ENCODE results near the gene RAB24. TPM values are rescaled to one million over a fixed set of nuclear protein-coding genes. Genes with fewer than 3 reads are reported as not detected.

RAB24 gene
- total RNA-seq, 1 experiment from 2014 or later, result 40.3 TPM

DNA sequence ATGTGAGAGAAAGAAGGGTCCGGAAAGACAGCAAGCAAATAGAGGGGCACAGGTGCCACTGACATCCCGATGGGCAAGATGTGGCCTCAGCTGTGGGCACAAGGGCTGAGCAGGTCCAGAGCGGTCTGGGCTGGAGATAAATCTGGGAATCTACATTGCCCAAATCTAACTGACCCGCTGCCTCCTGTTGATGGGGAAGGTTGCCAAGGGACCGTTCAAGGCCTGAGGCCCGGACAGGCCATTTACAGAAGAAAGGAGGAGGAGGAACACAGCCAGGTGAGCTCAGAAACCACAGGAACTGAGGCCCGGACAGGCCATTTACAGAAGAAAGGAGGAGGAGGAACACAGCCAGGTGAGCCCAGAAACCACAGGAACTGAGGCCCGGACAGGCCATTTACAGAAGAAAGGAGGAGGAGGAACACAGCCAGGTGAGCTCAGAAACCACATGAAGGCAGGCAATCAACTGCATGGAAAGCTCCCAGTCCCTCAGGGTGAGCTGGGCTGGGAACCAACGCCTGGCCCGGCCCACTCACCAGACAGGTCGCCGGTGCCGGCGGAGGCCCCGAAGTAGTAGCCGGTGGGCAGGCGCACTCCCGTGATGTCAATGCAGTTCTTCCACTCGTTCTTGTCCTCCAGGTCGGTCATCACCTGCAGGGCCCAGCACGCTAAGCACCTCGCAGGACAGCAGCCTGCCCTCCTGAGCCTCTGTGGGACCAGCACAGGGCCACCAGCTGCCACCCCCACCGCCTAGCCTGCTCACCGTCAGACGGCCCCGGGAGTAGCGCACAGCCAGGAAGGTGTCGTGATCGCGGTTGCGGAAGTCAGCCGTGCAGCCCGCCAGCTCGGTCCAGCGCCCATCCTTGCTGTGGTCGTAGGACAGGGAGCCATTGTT lies 33.3 kb upstream of the RAB24 start:
- Histone ChIP-seq H3K4me2 (ENCODE audit: low read length) (no peak overlapping the region), H3K4me3 (ENCODE audit: low read length) (no peak overlapping the region), H3K27me3 (ENCODE audit: low read length) (no peaks in the 10 kb centered on the region), H3K9me3 (ENCODE audit: low read length) (no peaks in the 10 kb centered on the region), H2AFZ (ENCODE audit: low read length) (no peak overlapping the region), H3K9me2 (replicated peaks; ENCODE audit: low read length) (no peaks in the 10 kb centered on the region), H3K9ac (ENCODE audit: low read length) (no peak overlapping the region), H3K27ac (ENCODE audit: low read length) (no peak overlapping the region), H3F3A (ENCODE audit: low read length, unreplicated experiment) (no peaks in the 10 kb centered on the region), H4K20me1 (ENCODE audit: low read length) (0 out of 2 replicates have a peak, but pooled peaks cover 4% of the 10 kb centered on the region), H3K4me1 (ENCODE audit: insufficient read depth, low read length) (no peaks in the 10 kb centered on the region), H3K36me3 (ENCODE audit: low read depth, low read length) (peaks cover 21% of the 10 kb centered on the region; the same call in 1 of the 2 replicates), H3K79me2 (ENCODE audit: low read length) (peaks cover 25% of the 10 kb centered on the region)
- ChIA-PET CTCF (no interaction called here), POLR2A (ENCODE audit: unreplicated experiment) (no interaction called here)
- TF ChIP-seq EZH2 (IDR thresholded peaks at IDR 0.05; ENCODE audit: low read length, unreplicated experiment) (no peak), EZH2phosphoT487 (IDR thresholded peaks at IDR 0.05; ENCODE audit: borderline replicate concordance, low read length) (no peak), CTCF (conservative IDR thresholded peaks at IDR 0.05; ENCODE audit: low read depth, low read length) (no peak)
- intact Hi-C loops (cut with micrococcal nuclease), result loop anchor here (1.0 kb wide), 1 partner anchor 19 kb away; no protein-coding TSS in a partner anchor
- BruUV-seq (replicated peaks), result no TSS peak
- DNase-seq, result no peak
- no peak for ATAC-seq

DNA sequence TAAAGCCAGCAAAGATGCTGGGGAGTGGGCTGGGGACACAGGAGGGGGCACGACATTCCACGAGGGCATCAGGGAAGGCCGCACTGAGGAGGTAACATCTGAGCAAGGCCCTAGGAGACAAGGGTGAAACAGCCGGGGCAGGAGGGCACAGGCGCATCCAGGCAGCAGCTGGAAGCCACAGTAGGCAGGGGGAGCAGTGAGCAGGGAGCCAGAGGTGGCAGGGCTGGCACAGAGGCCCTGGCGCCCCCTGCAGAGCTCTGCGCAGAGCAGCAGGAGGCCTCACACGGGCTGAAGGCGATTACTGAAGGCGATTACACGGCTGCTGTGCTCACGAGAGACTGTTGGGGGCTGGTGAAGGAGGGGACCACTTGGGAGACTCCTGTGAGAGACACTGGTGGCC lies 32.6 kb upstream of the RAB24 start:
- POLR2A ChIA-PET (ENCODE audit: unreplicated experiment), result no interaction called here
- Histone ChIP-seq H2AFZ (ENCODE audit: low read length) (no peak overlapping the region), H3K4me2 (ENCODE audit: low read length) (no peak overlapping the region), H3K36me3 (ENCODE audit: low read depth, low read length) (peaks cover 16% of the 10 kb centered on the region; the same call in 1 of the 2 replicates), H3F3A (ENCODE audit: low read length, unreplicated experiment) (no peaks in the 10 kb centered on the region), H3K4me3 (ENCODE audit: low read length) (no peak overlapping the region), H3K9me2 (replicated peaks; ENCODE audit: low read length) (no peaks in the 10 kb centered on the region), H3K9ac (ENCODE audit: low read length) (no peak overlapping the region), H3K27ac (ENCODE audit: low read length) (no peak overlapping the region), H3K79me2 (ENCODE audit: low read length) (peaks cover 18% of the 10 kb centered on the region), H3K9me3 (ENCODE audit: low read length) (no peaks in the 10 kb centered on the region), H3K27me3 (ENCODE audit: low read length) (no peaks in the 10 kb centered on the region), H4K20me1 (ENCODE audit: low read length) (0 out of 2 replicates have a peak, but pooled peaks cover 4% of the 10 kb centered on the region), H3K4me1 (ENCODE audit: insufficient read depth, low read length) (no peaks in the 10 kb centered on the region)
- BruUV-seq (replicated peaks), result no TSS peak
- peak; percentile 84 for ATAC-seq
- intact Hi-C loops (cut with micrococcal nuclease), result loop anchor here (1.0 kb wide), 1 partner anchor 18 kb away; no protein-coding TSS in a partner anchor
- TF ChIP-seq CTCF (conservative IDR thresholded peaks at IDR 0.05; ENCODE audit: low read depth, low read length), result peak; percentile 84
- no peak for TF ChIP-seq EZH2 (IDR thresholded peaks at IDR 0.05; ENCODE audit: low read length, unreplicated experiment)
- peak; percentile 53 for DNase-seq
- CTCF ChIA-PET, result interaction anchor here (0.6 kb wide), 1 partner anchor 12 kb away, joined by 4 read pairs; no protein-coding TSS in a partner anchor

GRCh38 chr5:177335701-177336065 lies 32.2 kb upstream of the RAB24 start:
- 0 out of 2 replicates have a peak, but pooled peaks cover 4% of the 10 kb centered on the region for H4K20me1 ChIP-seq (ENCODE audit: low read length)
- BruUV-seq (replicated peaks), result no TSS peak
- no peak overlapping the region for H3K27ac ChIP-seq (ENCODE audit: low read length)
- no peak for DNase-seq
- ChIA-PET CTCF (interaction anchor here (0.6 kb wide), 1 partner anchor 13 kb away, joined by 4 read pairs; no protein-coding TSS in a partner anchor), POLR2A (ENCODE audit: unreplicated experiment) (no interaction called here)
- peaks cover 16% of the 10 kb centered on the region; the same call in 1 of the 2 replicates for H3K36me3 ChIP-seq (ENCODE audit: low read depth, low read length)
- peaks cover 18% of the 10 kb centered on the region for H3K79me2 ChIP-seq (ENCODE audit: low read length)
- intact Hi-C loops (cut with micrococcal nuclease), result loop anchor here (1.0 kb wide), 1 partner anchor 17 kb away; no protein-coding TSS in a partner anchor
- H3K27me3 ChIP-seq (ENCODE audit: low read length), result no peaks in the 10 kb centered on the region
- TF ChIP-seq CTCF (conservative IDR thresholded peaks at IDR 0.05; ENCODE audit: low read depth, low read length) (no peak), EZH2 (IDR thresholded peaks at IDR 0.05; ENCODE audit: low read length, unreplicated experiment) (no peak), EZH2phosphoT487 (IDR thresholded peaks at IDR 0.05; ENCODE audit: borderline replicate concordance, low read length) (no peak)
- no peaks in the 10 kb centered on the region for H3K9me2 ChIP-seq (replicated peaks; ENCODE audit: low read length)
- no peak overlapping the region for H3K9ac ChIP-seq (ENCODE audit: low read length)
- ATAC-seq, result no peak
- no peaks in the 10 kb centered on the region for H3K9me3 ChIP-seq (ENCODE audit: low read length)
- no peaks in the 10 kb centered on the region for H3F3A ChIP-seq (ENCODE audit: low read length, unreplicated experiment)
- H3K4me3 ChIP-seq (ENCODE audit: low read length), result no peak overlapping the region
- H2AFZ ChIP-seq (ENCODE audit: low read length), result no peak overlapping the region
- no peaks in the 10 kb centered on the region for H3K4me1 ChIP-seq (ENCODE audit: insufficient read depth, low read length)
- H3K4me2 ChIP-seq (ENCODE audit: low read length), result no peak overlapping the region

Measured in PC-3 (cell line).